Stomach smooth muscle (tissue), 2 donors: Measurements from ENCODE around the gene GRK7.

Experiments
- H3K27ac ChIP-seq: one replicate; pipeline ENCODE4 v1.7.0; 2013; ENCODE audit warnings: mild to moderate bottlenecking, low read length, inconsistent platforms
- H3K27me3 ChIP-seq, 2 donors: one replicate each; pipeline ENCODE4 v1.7.0; 2013; ENCODE audit warnings: low read length in 2 of 2; ENCODE audit not compliant: insufficient read depth in 2 of 2, control insufficient read depth in 1 of 2
- H3K36me3 ChIP-seq, 2 donors: one replicate each; pipeline ENCODE4 v1.7.0; 2013; ENCODE audit warnings: low read length in 2 of 2; ENCODE audit not compliant: control insufficient read depth in 2 of 2, insufficient read depth in 2 of 2
- H3K4me1 ChIP-seq: one replicate; pipeline ENCODE4 v1.7.0; 2013; ENCODE audit warnings: low read length; ENCODE audit not compliant: control insufficient read depth, insufficient read depth
- H3K4me3 ChIP-seq, 2 donors: one replicate each; pipeline ENCODE4 v1.7.0; 2013; ENCODE audit warnings: low read length in 2 of 2
- H3K9ac ChIP-seq, 2 donors: one replicate each; pipeline ENCODE4 v1.7.0; 2013; ENCODE audit warnings: low read length in 2 of 2, mild to moderate bottlenecking in 1 of 2
- H3K9me3 ChIP-seq, 2 donors: one replicate each; pipeline ENCODE4 v1.7.0; 2013; ENCODE audit warnings: low read length in 2 of 2; ENCODE audit not compliant: control insufficient read depth in 2 of 2
- donor health status: healthy.
- donor health status: Pancreatic carcinoma.

GRK7 gene

DNA sequence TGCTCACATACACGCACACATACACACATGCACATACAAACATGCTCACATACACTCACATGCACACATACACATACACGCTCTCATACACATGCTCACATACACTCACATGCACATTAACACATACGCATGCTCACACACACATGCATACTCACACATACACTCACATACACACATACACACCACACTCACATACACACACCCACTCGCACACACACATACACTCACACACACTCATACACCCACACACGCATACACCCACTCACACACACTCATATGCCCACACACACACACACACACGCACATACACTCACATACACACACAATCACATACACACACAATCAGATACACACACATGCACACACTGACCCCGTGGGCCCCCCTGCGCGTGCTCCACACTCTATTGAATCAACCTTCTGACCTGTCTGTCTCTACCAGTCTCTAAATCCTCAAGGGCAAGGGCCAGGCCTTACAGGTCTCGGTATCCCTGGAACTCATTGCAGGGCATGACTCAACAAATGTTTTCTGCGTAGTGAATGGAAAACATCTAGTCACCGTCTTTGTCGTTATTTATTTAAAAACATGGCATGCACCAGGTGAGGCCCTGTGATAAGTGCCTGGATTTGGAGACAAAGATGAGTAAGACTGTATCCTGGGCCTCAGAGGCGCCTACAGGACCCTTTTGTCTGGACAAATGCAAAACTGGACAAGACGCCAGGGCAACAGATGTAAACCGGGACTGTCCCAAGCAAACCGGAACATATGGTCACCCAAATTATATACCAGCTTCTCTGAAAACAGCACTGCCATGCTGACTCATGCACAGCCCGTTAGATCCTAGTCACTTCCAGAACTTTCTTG, 41.8 kb downstream of the GRK7 start:
- H3K9me3 ChIP-seq, result no peaks in the 10 kb centered on the region
- H3K4me3 ChIP-seq, result no peak overlapping the region
- no peak overlapping the region for H3K9ac ChIP-seq
- H3K27ac ChIP-seq, result no peak overlapping the region
- H3K4me1 ChIP-seq, result no peaks in the 10 kb centered on the region
- H3K27me3 ChIP-seq, result no peaks in the 10 kb centered on the region
- H3K36me3 ChIP-seq, result no peaks in the 10 kb centered on the region

DNA sequence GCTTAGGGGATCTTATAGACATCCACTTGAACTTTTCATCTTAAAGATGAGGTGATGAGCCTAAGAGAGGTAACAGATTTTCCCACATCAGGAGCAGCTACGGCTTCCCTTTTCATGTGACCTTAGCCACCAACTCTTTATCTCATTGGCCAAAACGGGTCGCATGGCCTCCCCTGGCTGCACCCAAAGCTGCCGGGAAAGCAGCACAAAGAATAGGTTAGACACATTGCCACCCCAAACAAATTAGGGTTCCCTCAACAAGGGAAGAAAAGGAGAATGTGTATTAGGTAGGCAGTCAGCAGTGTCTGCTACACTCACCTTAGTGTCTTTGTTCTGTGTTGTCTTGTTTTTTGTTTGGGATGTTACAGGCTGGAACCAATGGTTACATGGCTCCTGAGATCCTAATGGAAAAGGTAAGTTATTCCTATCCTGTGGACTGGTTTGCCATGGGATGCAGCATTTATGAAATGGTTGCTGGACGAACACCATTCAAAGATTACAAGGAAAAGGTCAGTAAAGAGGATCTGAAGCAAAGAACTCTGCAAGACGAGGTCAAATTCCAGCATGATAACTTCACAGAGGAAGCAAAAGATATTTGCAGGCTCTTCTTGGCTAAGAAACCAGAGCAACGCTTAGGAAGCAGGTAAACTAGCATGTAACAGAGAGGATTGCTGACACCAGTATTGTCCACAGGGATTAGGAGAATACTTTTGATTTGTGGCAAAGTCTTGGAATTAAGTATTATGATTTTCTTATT, 44.2 kb downstream of the GRK7 start:
- no peaks in the 10 kb centered on the region for H3K36me3 ChIP-seq

DNA sequence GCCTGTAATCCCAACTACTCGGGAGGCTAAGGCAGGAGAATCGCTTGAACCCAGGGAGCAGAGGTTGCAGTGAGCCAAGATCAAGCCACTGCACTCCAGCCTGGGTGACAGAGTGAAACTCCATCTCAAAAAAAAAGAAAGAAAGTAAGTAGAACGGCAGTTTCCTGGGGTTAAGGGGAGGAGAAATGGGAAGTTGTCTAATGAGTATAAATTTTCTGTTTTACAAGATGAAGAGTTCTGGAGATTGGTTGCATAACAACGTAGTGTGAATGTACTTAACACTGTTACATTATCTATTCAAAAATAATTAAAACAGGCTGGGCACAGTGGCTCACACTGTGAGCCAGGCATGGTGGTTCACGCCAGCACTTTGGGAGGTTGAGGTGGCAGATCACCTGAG, 45.4 kb downstream of the GRK7 start:
- Histone ChIP-seq H3K36me3 (no peaks in the 10 kb centered on the region), H3K9ac (no peak overlapping the region), H3K9me3 (no peaks in the 10 kb centered on the region), H3K4me1 (no peaks in the 10 kb centered on the region), H3K27ac (no peak overlapping the region), H3K4me3 (no peak overlapping the region), H3K27me3 (no peaks in the 10 kb centered on the region)

More for the DNA sequence above, 44.2 kb downstream of the GRK7 start:
- no peaks in the 10 kb centered on the region for H3K27me3 ChIP-seq
- no peak overlapping the region for H3K9ac ChIP-seq
- no peak overlapping the region for H3K4me3 ChIP-seq
- no peak overlapping the region for H3K27ac ChIP-seq
- no peaks in the 10 kb centered on the region for H3K9me3 ChIP-seq
- no peaks in the 10 kb centered on the region for H3K4me1 ChIP-seq

- H3K36me3 ChIP-seq, result no peaks in the 10 kb centered on the region
- no peak overlapping the region for H3K27ac ChIP-seq
- H3K27me3 ChIP-seq, result no peaks in the 10 kb centered on the region
- H3K4me1 ChIP-seq, result no peaks in the 10 kb centered on the region
- no peak overlapping the region for H3K4me3 ChIP-seq
- H3K9me3 ChIP-seq, result no peaks in the 10 kb centered on the region
- H3K9ac ChIP-seq, result no peak overlapping the region
Observed at GRCh38 chr3:141810161-141810560, 47.0 kb downstream of the GRK7 start.

DNA sequence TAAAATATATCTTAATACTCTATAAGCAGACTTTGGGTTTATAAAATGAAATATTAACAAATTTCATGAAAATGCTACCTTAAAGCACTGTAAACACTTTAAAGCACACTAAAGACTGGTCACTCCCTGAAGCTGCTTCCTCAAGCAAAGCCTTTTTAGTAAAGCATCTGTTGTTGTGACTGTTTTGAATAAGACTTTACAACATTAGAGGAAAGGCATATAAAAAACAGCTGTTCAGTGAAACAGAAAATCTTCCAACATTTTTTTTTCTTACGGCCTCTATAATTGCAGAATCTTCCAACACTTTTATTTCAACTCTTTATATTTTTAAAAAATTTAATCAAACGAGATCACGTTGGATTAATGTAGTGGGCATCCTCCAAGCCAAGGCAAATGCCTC, 48.1 kb downstream of the GRK7 start:
- H3K27ac ChIP-seq, result no peak overlapping the region
- no peak overlapping the region for H3K9ac ChIP-seq
- H3K4me1 ChIP-seq, result no peaks in the 10 kb centered on the region
- H3K36me3 ChIP-seq, result no peaks in the 10 kb centered on the region
- no peaks in the 10 kb centered on the region for H3K27me3 ChIP-seq
- H3K4me3 ChIP-seq, result no peak overlapping the region
- H3K9me3 ChIP-seq, result no peaks in the 10 kb centered on the region

- Histone ChIP-seq H3K27me3 (no peaks in the 10 kb centered on the region), H3K4me3 (no peak overlapping the region), H3K9me3 (no peaks in the 10 kb centered on the region), H3K36me3 (no peaks in the 10 kb centered on the region), H3K9ac (no peak overlapping the region), H3K27ac (no peak overlapping the region), H3K4me1 (no peaks in the 10 kb centered on the region)
Observed at GRCh38 chr3:141812084-141812483, 48.9 kb downstream of the GRK7 start.

DNA sequence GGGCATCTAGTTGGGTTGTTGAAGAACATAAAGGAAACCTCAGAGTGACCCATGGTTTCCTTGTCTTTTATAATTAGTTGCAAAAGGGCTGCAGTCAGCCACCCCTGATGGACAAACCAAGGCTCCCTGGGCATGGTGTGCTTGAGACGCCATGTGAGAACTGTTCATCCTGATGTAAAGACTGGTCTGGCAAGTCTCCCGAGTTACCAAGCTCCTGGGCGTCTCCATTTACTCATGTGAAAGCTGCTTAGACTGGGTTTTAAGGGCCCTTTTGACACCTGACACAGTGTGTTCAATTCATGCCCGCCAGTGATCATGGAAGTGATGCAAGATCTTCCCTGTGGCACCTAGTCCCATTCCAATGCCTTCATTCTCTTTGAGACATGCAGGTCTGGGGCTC, 49.4 kb downstream of the GRK7 start:
- Histone ChIP-seq H3K4me3 (no peak overlapping the region), H3K27ac (no peak overlapping the region), H3K27me3 (no peaks in the 10 kb centered on the region), H3K36me3 (no peaks in the 10 kb centered on the region), H3K4me1 (no peaks in the 10 kb centered on the region), H3K9me3 (no peaks in the 10 kb centered on the region), H3K9ac (no peak overlapping the region)
